Mesenchymal stem cell (in vitro differentiated cells and primary cell): ENCODE results near the gene LFNG.

Source experiments
- DNase-seq: peaks from one replicate; pipeline ENCODE4 v3.0.0-alpha.2; 2013
- H2AFZ ChIP-seq: one replicate; pipeline ENCODE4 v1.6.1; 2013; ENCODE audit warnings: low read depth, mild to moderate bottlenecking, control low read depth, inconsistent platforms, low read length, moderate library complexity
- H2AK5ac ChIP-seq: 2 replicates; pipeline ENCODE4 v1.6.1; 2013; ENCODE audit warnings: low read length, moderate library complexity, mild to moderate bottlenecking, inconsistent platforms; ENCODE audit not compliant: severe bottlenecking
- H2BK120ac ChIP-seq: one replicate; pipeline ENCODE4 v1.6.1; 2013; ENCODE audit warnings: low read depth, mild to moderate bottlenecking, inconsistent platforms, low read length, moderate library complexity
- H2BK12ac ChIP-seq, 2 experiments: one replicate each; pipeline ENCODE4 v1.6.1; 2013; ENCODE audit warnings: inconsistent platforms in 2 of 2, low read length in 2 of 2, mild to moderate bottlenecking in 2 of 2, moderate library complexity in 2 of 2, control low read depth in 1 of 2
- H2BK15ac ChIP-seq: one replicate; pipeline ENCODE4 v1.6.1; 2013; ENCODE audit warnings: mild to moderate bottlenecking, low read depth, inconsistent platforms; ENCODE audit not compliant: poor library complexity, severe bottlenecking
- H2BK5ac ChIP-seq: 2 replicates; pipeline ENCODE4 v1.6.1; 2013; ENCODE audit warnings: low read depth, mild to moderate bottlenecking, low read length, control low read depth, inconsistent platforms; ENCODE audit not compliant: poor library complexity, severe bottlenecking
- H3K14ac ChIP-seq, 2 experiments: one replicate each; pipeline ENCODE4 v1.6.1; 2013; ENCODE audit warnings: inconsistent platforms in 2 of 2, low read length in 2 of 2, control low read depth in 1 of 2, mild to moderate bottlenecking in 1 of 2, moderate library complexity in 1 of 2
- H3K18ac ChIP-seq, 2 experiments: one replicate each; pipeline ENCODE4 v1.6.1; 2013; ENCODE audit warnings: inconsistent platforms in 2 of 2, low read length in 2 of 2, control low read depth in 1 of 2, low read depth in 1 of 2, mild to moderate bottlenecking in 1 of 2
- H3K23ac ChIP-seq, 2 experiments: one replicate each; pipeline ENCODE4 v1.6.1; 2013; ENCODE audit warnings: inconsistent platforms in 2 of 2, low read length in 2 of 2, mild to moderate bottlenecking in 2 of 2, moderate library complexity in 2 of 2, control low read depth in 1 of 2
- H3K27ac ChIP-seq: 2 replicates; pipeline ENCODE4 v1.5.1; 2013; ENCODE audit warnings: mild to moderate bottlenecking, moderate library complexity, low read length, control low read depth, inconsistent platforms; ENCODE audit not compliant: poor library complexity, severe bottlenecking
- H3K27me3 ChIP-seq, 2 experiments: 2 replicates each; pipeline versions ENCODE4 v1.6.1 to v1.7.0; 2013; ENCODE audit warnings: low read length in 2 of 2, mild to moderate bottlenecking in 2 of 2, moderate library complexity in 2 of 2, control low read depth in 1 of 2, inconsistent platforms in 1 of 2; ENCODE audit not compliant: control insufficient read depth in 1 of 2, insufficient read depth in 1 of 2
- H3K36me3 ChIP-seq, 2 experiments: 2 replicates each; pipeline versions ENCODE4 v1.6.1 to v1.7.0; 2013; ENCODE audit warnings: low read length in 2 of 2, control low read depth in 1 of 2, inconsistent platforms in 1 of 2, low read depth in 1 of 2, mild to moderate bottlenecking in 1 of 2; ENCODE audit not compliant: insufficient read depth in 2 of 2, control insufficient read depth in 1 of 2
- H3K4ac ChIP-seq, 2 experiments: one replicate each; pipeline ENCODE4 v1.6.1; 2013; ENCODE audit warnings: inconsistent platforms in 2 of 2, low read length in 2 of 2, mild to moderate bottlenecking in 2 of 2, moderate library complexity in 2 of 2, control low read depth in 1 of 2, low read depth in 1 of 2
- H3K4me1 ChIP-seq: 2 replicates; pipeline ENCODE4 v1.6.1; 2013; ENCODE audit warnings: low read depth, low read length, control low read depth; ENCODE audit not compliant: control insufficient read depth, insufficient read depth
- H3K4me2 ChIP-seq: 2 replicates; pipeline ENCODE4 v1.6.1; 2013; ENCODE audit warnings: low read length, mild to moderate bottlenecking, inconsistent platforms; ENCODE audit not compliant: poor library complexity, severe bottlenecking
- H3K4me3 ChIP-seq, 2 experiments: 2 replicates each; pipeline versions ENCODE4 v1.5.1 to v1.7.0; 2013; ENCODE audit warnings: low read length in 2 of 2, mild to moderate bottlenecking in 2 of 2, control low read depth in 1 of 2, low read depth in 1 of 2; ENCODE audit not compliant: insufficient read depth in 1 of 2
- H3K79me1 ChIP-seq: replicated peaks from 2 replicates; pipeline ENCODE4 v1.6.1; 2013; ENCODE audit warnings: mild to moderate bottlenecking, control low read depth, low read length, inconsistent platforms; ENCODE audit not compliant: poor library complexity, severe bottlenecking
- H3K9ac ChIP-seq: 2 replicates; pipeline ENCODE4 v1.7.0; 2013; ENCODE audit warnings: mild to moderate bottlenecking, low read length, moderate library complexity
- H3K9me3 ChIP-seq: 2 replicates; pipeline ENCODE4 v1.7.0; 2013; ENCODE audit warnings: mild to moderate bottlenecking, low read length; ENCODE audit not compliant: control insufficient read depth
- H4K8ac ChIP-seq: one replicate; pipeline ENCODE4 v1.6.1; 2013; ENCODE audit warnings: inconsistent platforms, mild to moderate bottlenecking, low read length, moderate library complexity
- H4K91ac ChIP-seq: one replicate; pipeline ENCODE4 v1.6.1; 2013; ENCODE audit warnings: mild to moderate bottlenecking, low read length, inconsistent platforms
- WGBS: methylation state at CpG from one replicate; pipeline ENCODE4 v1.1.7; 2013; ENCODE audit warnings: mixed read lengths; 5-methylcytosine and 5-hydroxymethylcytosine counted together

LFNG gene

GRCh38 chr7:2484868-2485267, 34.7 kb upstream of the LFNG start:
- Histone ChIP-seq H4K8ac (no peak overlapping the region), H3K36me3 (no peaks in the 10 kb centered on the region), H3K79me1 (no peaks in the 10 kb centered on the region), H3K23ac (no peak overlapping the region), H2BK5ac (no peak overlapping the region), H2AK5ac (no peak overlapping the region), H4K91ac (no peak overlapping the region), H3K4me3 (no peak overlapping the region), H3K4me1 (peaks cover 11% of the 10 kb centered on the region), H3K18ac (no peak overlapping the region), H2AFZ (no peak overlapping the region), H3K27me3 (peaks cover 7 to 23% of the 10 kb centered on the region in 2 experiments), H3K14ac (no peak overlapping the region), H3K9me3 (peaks cover 9% of the 10 kb centered on the region), H3K9ac (no peak overlapping the region), H3K4me2 (no peak overlapping the region), H2BK15ac (no peak overlapping the region), H2BK12ac (no peak overlapping the region), H2BK120ac (no peak overlapping the region), H3K27ac (no peak overlapping the region), H3K4ac (no peak overlapping the region)
- DNase-seq = no peak
- WGBS = 87% methylated on average over 12 of the region's 12 CpGs

GRCh38 chr7:2487586-2488271, 31.8 kb upstream of the LFNG start:
- no peak overlapping the region for H2BK5ac ChIP-seq
- H3K9ac ChIP-seq = no peak overlapping the region
- no peak overlapping the region for H3K4me2 ChIP-seq
- H2AK5ac ChIP-seq = no peak overlapping the region
- H2AFZ ChIP-seq = no peak overlapping the region
- no peak overlapping the region for H2BK15ac ChIP-seq
- no peak overlapping the region for H3K23ac ChIP-seq
- no peak overlapping the region for H2BK12ac ChIP-seq
- H3K36me3 ChIP-seq = no peaks in the 10 kb centered on the region
- H3K27me3 ChIP-seq = peaks cover 0 to 6% of the 10 kb centered on the region in 2 experiments
- no peak overlapping the region for H4K8ac ChIP-seq
- H3K27ac ChIP-seq = no peak overlapping the region
- no peak overlapping the region for H3K4ac ChIP-seq
- H3K4me3 ChIP-seq = no peak overlapping the region
- H2BK120ac ChIP-seq = no peak overlapping the region
- DNase-seq = no peak
- no peak overlapping the region for H4K91ac ChIP-seq
- WGBS = 80% methylated on average over 13 of the region's 14 CpGs
- H3K4me1 ChIP-seq = peaks cover 6% of the 10 kb centered on the region
- H3K18ac ChIP-seq = no peak overlapping the region
- peaks cover 7% of the 10 kb centered on the region for H3K9me3 ChIP-seq
- no peak overlapping the region for H3K14ac ChIP-seq
- no peaks in the 10 kb centered on the region for H3K79me1 ChIP-seq

DNA sequence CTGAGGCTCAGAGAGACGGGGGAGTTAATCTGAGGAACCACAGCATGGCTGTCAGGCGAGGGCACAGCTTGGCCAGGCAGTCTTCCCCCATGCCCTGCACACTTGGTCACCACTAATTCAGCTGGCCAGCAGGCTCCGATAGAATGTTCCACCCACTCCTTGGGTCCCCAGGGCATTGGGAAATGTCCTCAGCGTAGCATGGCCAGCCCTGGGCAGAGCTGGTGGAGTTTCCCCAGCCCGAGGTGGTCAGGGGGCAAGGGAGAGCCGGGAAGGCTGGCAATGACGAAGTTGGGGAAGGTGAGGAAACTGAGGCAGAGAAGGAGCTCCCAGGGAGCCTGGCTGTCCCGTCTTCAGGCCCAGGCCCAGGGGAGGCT, 31.3 kb upstream of the LFNG start:
- H2BK15ac ChIP-seq = no peak overlapping the region
- no peak overlapping the region for H3K4ac ChIP-seq
- peak; percentile 23 for DNase-seq
- H2BK5ac ChIP-seq = no peak overlapping the region
- no peak overlapping the region for H2BK12ac ChIP-seq
- no peak overlapping the region for H2BK120ac ChIP-seq
- no peaks in the 10 kb centered on the region for H3K79me1 ChIP-seq
- H3K27ac ChIP-seq = no peak overlapping the region
- no peak overlapping the region for H4K91ac ChIP-seq
- H4K8ac ChIP-seq = no peak overlapping the region
- H3K36me3 ChIP-seq = no peaks in the 10 kb centered on the region
- no peak overlapping the region for H3K14ac ChIP-seq
- H3K4me2 ChIP-seq = no peak overlapping the region
- H3K18ac ChIP-seq = no peak overlapping the region
- no peak overlapping the region for H2AK5ac ChIP-seq
- H3K9ac ChIP-seq = no peak overlapping the region
- H3K9me3 ChIP-seq = peaks cover 2% of the 10 kb centered on the region
- H2AFZ ChIP-seq = no peak overlapping the region
- peaks cover 10% of the 10 kb centered on the region for H3K4me1 ChIP-seq
- no peak overlapping the region for H3K23ac ChIP-seq
- WGBS = 76% methylated on average over 8 of the region's 8 CpGs
- H3K27me3 ChIP-seq = peaks cover 0 to 10% of the 10 kb centered on the region in 2 experiments
- H3K4me3 ChIP-seq = no peak overlapping the region

DNA sequence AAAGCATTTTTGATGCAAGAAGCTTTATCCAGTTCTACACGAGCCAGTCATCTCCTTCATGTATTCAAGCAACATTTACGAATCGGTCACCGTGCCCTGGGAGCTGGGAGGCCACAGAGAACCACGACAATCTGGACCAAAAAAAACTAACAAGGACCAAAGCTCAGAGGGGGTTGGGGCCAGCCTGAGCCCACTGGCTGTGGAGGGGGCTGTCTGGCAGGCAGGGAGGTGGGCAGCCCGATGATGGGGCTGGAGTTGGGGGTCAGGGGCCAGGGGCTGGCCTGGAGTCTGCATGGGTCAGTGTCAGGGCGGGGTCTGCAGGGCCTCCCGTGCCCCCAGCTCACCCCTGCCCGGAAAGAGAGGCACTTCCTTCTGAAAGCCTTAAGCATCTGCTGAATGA, 30.9 kb upstream of the LFNG start:
- no peak overlapping the region for H2BK12ac ChIP-seq
- H3K23ac ChIP-seq = no peak overlapping the region
- no peak overlapping the region for H3K4me3 ChIP-seq
- 63% methylated on average over 9 of the region's 9 CpGs for WGBS
- H3K9ac ChIP-seq = no peak overlapping the region
- no peak overlapping the region for H3K4ac ChIP-seq
- H3K27ac ChIP-seq = no peak overlapping the region
- peaks cover 11% of the 10 kb centered on the region for H3K4me1 ChIP-seq
- no peak overlapping the region for H4K8ac ChIP-seq
- no peak overlapping the region for H3K18ac ChIP-seq
- no peak overlapping the region for H3K14ac ChIP-seq
- H3K36me3 ChIP-seq = no peaks in the 10 kb centered on the region
- no peak overlapping the region for H2AK5ac ChIP-seq
- H2AFZ ChIP-seq = no peak overlapping the region
- peak overlapping the region; percentile 2 for H2BK15ac ChIP-seq
- no peaks in the 10 kb centered on the region for H3K79me1 ChIP-seq
- H3K4me2 ChIP-seq = no peak overlapping the region
- peaks cover 0 to 10% of the 10 kb centered on the region in 2 experiments for H3K27me3 ChIP-seq
- H2BK120ac ChIP-seq = no peak overlapping the region
- no peak overlapping the region for H4K91ac ChIP-seq
- H3K9me3 ChIP-seq = no peaks in the 10 kb centered on the region
- no peak for DNase-seq
- H2BK5ac ChIP-seq = no peak overlapping the region
